Adrenal gland (tissue), 5 donors: ENCODE measurements around the gene NRP2.

Source experiments
- POLR2A ChIP-seq, 2 donors: fragments of 450-650 bp; IDR thresholded peaks; one replicate each; pipeline ENCODE4 v1.6.1; 2017; ENCODE audit warnings: antibody characterized with exemption in 2 of 2, mild to moderate bottlenecking in 2 of 2, moderate library complexity in 1 of 2
- TF ChIP-seq, protein P1 (sequence below), 6 experiments: fragments of 450-650 bp in 4 of 6; fragments of 200-600 bp in 2 of 6; sonication (generic) in 1 of 6; IDR thresholded peaks; 1 replicate in 5 of 6; 2 replicates in 1 of 6; pipeline versions ENCODE4 v1.5.1 to v1.8.0; 2016 to 2021; ENCODE audit warnings: antibody characterized with exemption in 6 of 6, mild to moderate bottlenecking in 2 of 6, moderate library complexity in 1 of 6
- donor health status: DM: no; HTN: no; CAD: no.

DNA sequence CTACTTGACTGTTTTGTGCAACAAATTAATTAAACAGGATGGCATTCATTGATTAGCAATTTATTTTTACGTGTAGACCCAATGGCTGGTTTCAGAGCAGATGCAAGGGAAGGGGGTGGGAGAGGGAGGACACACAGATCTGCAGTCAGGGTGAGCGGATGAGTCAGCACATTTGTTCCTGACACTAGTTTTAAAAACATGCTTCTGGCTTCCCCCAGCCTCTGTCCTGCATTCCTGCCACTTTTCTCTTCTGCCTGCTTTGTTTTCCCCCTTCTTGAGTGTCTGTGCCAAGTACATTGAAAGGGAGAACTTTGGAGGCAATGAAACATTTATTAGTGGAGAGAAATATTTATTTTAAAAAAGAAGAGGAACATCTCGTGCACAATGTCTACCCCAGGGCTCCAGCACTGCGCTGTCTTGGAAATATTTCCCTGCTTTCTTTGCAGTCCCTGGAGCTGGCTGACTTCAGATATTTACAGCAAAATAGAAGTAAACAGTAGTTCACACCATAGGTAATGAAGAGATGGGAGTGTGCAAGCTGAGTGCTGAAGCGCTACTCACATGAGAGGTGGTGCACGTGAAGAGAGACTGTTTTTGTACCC is 52.2 kb downstream of the NRP2 start:
- TF ChIP-seq, protein P1, sequence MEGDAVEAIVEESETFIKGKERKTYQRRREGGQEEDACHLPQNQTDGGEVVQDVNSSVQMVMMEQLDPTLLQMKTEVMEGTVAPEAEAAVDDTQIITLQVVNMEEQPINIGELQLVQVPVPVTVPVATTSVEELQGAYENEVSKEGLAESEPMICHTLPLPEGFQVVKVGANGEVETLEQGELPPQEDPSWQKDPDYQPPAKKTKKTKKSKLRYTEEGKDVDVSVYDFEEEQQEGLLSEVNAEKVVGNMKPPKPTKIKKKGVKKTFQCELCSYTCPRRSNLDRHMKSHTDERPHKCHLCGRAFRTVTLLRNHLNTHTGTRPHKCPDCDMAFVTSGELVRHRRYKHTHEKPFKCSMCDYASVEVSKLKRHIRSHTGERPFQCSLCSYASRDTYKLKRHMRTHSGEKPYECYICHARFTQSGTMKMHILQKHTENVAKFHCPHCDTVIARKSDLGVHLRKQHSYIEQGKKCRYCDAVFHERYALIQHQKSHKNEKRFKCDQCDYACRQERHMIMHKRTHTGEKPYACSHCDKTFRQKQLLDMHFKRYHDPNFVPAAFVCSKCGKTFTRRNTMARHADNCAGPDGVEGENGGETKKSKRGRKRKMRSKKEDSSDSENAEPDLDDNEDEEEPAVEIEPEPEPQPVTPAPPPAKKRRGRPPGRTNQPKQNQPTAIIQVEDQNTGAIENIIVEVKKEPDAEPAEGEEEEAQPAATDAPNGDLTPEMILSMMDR (IDR thresholded peaks at IDR 0.05): no peak
- no peak for TF ChIP-seq POLR2A (IDR thresholded peaks at IDR 0.05)
